LoVo (cell line): ENCODE results near the gene ZNF778.

Source experiments
- DNase-seq: peaks from one replicate; pipeline ENCODE4 v3.0.0-alpha.2; 2016; ENCODE audit warnings: low spot score

Gene ZNF778

GRCh38 chr16:89194340-89195311 is 22.9 kb upstream of the ZNF778 start:
- DNase-seq: no peak

GRCh38 chr16:89195521-89196171 is 21.9 kb upstream of the ZNF778 start:
- no peak for DNase-seq

GRCh38 chr16:89197033-89197632 is 20.4 kb upstream of the ZNF778 start:
- no peak for DNase-seq

- no peak for DNase-seq
Measured at GRCh38 chr16:89197633-89198416, 19.7 kb upstream of the ZNF778 start.

GRCh38 chr16:89198417-89199240 is 18.9 kb upstream of the ZNF778 start:
- no peak for DNase-seq

GRCh38 chr16:89199241-89200123 is 18.0 kb upstream of the ZNF778 start:
- no peak for DNase-seq

- DNase-seq: no peak
Measured at GRCh38 chr16:89200124-89200849, 17.2 kb upstream of the ZNF778 start, which contains the start of gene SLC22A31. Gene SLC22A31 (minus strand): TSS chr16:89200537. CDS start chr16:89200501, 36 bp downstream.

- no peak for DNase-seq
Measured at GRCh38 chr16:89200850-89201411, 16.6 kb upstream of the ZNF778 start.

- DNase-seq: peak; percentile 75
Measured at GRCh38 chr16:89201439-89202377, 15.8 kb upstream of the ZNF778 start.

- no peak for DNase-seq
Measured at GRCh38 chr16:89202422-89203215, 14.9 kb upstream of the ZNF778 start.

GRCh38 chr16:89207993-89208392 is 9.5 kb upstream of the ZNF778 start:
- DNase-seq: no peak

GRCh38 chr16:89209522-89210044 is 7.9 kb upstream of the ZNF778 start:
- no peak for DNase-seq

- DNase-seq: no peak
Measured at GRCh38 chr16:89210165-89210903, 7.2 kb upstream of the ZNF778 start.

- DNase-seq: no peak
Measured at GRCh38 chr16:89210904-89211515, 6.5 kb upstream of the ZNF778 start.

GRCh38 chr16:89216315-89217137 is 977 bp upstream of the ZNF778 start:
- peak; percentile 72 for DNase-seq
